SK-N-SH (cell line): ENCODE data around the gene OR52B6.

Experiments used
- EP300 ChIP-seq, 2 experiments: IDR thresholded peaks; 2 replicates each; pipeline versions ENCODE4 v1.4.0 to v1.6.1; 2012; ENCODE audit warnings: borderline replicate concordance in 1 of 2, low read depth in 1 of 2, low read length in 1 of 2
- FOXM1 ChIP-seq: IDR thresholded peaks from 2 replicates; pipeline ENCODE4 v1.4.0; 2012; ENCODE audit warnings: low read depth, mild to moderate bottlenecking
- NRF1 ChIP-seq: IDR thresholded peaks from 2 replicates; pipeline ENCODE4 v1.6.1; 2012; ENCODE audit warnings: low read depth, mild to moderate bottlenecking, low read length
- POLR2AphosphoS5 ChIP-seq: IDR thresholded peaks from 2 replicates; pipeline ENCODE4 v1.6.1; 2012; ENCODE audit warnings: low read depth, low read length
- RAD21 ChIP-seq: IDR thresholded peaks from 2 replicates; pipeline ENCODE4 v1.6.1; 2012; ENCODE audit warnings: mild to moderate bottlenecking, low read length
- TCF12 ChIP-seq: IDR thresholded peaks from 2 replicates; pipeline ENCODE4 v1.4.0; 2012

- TF ChIP-seq NRF1 (no peak), TCF12 (no peak), RAD21 (no peak), EP300 (IDR thresholded peaks at IDR 0.05; ENCODE audit: borderline replicate concordance in 1 of 2, low read depth in 1 of 2, low read length in 1 of 2) (no peak), FOXM1 (no peak), POLR2AphosphoS5 (no peak)
Observed at GRCh38 chr11:5548440-5548839, 32.2 kb upstream of the OR52B6 start, which contains the start of gene OR52H1.
